CD4-positive, alpha-beta T cell treated with Interferon gamma for 1 hour (primary cell): ENCODE measurements around the gene TENT4B.

Source experiments
- DNase-seq: peaks from one replicate; pipeline ENCODE4 v3.0.0-alpha.2; 2020

The TENT4B gene

GRCh38 chr16:50260206-50261159 is 107.4 kb downstream of the TENT4B start:
- DNase-seq, result no peak

GRCh38 chr16:50261160-50261706 is 108.1 kb downstream of the TENT4B start:
- no peak for DNase-seq

GRCh38 chr16:50261707-50262235 is 108.7 kb downstream of the TENT4B start:
- no peak for DNase-seq

- DNase-seq, result no peak
Observed at GRCh38 chr16:50263060-50263909, 110.2 kb downstream of the TENT4B start.

- DNase-seq, result no peak
Observed at GRCh38 chr16:50263940-50264929, 111.1 kb downstream of the TENT4B start.

- peak; percentile 49 for DNase-seq
Observed at GRCh38 chr16:50265260-50265659, 112.2 kb downstream of the TENT4B start.

- DNase-seq, result no peak
Observed at GRCh38 chr16:50265716-50266336, 112.7 kb downstream of the TENT4B start.

GRCh38 chr16:50266337-50267091 is 113.4 kb downstream of the TENT4B start, which contains the start of gene ADCY7:
ADCY7 (plus strand) TSS chr16:50266551; CDS start chr16:50288180, 21,629 bp downstream.
- DNase-seq, result peak; percentile 79

GRCh38 chr16:50267151-50267631 is 114.1 kb downstream of the TENT4B start:
- DNase-seq, result no peak

GRCh38 chr16:50267651-50268050 is 114.5 kb downstream of the TENT4B start:
- no peak for DNase-seq

GRCh38 chr16:50268352-50268751 is 115.2 kb downstream of the TENT4B start:
- DNase-seq, result no peak

- DNase-seq, result no peak
Observed at GRCh38 chr16:50269061-50269705, 116.1 kb downstream of the TENT4B start.

GRCh38 chr16:50269769-50270509 is 116.8 kb downstream of the TENT4B start:
- DNase-seq, result no peak

GRCh38 chr16:50270510-50271147 is 117.5 kb downstream of the TENT4B start:
- DNase-seq, result no peak

- DNase-seq, result no peak
Observed at GRCh38 chr16:50271148-50272041, 118.3 kb downstream of the TENT4B start.

GRCh38 chr16:50272111-50272571 is 119.0 kb downstream of the TENT4B start:
- DNase-seq, result no peak

- DNase-seq, result no peak
Observed at GRCh38 chr16:50272687-50273381, 119.7 kb downstream of the TENT4B start.
